GM12878 (cell line): ENCODE results near the gene COX6A1. TPM values are rescaled to one million over a fixed set of nuclear protein-coding genes. Genes with fewer than 3 reads are reported as not detected.
A peak's percentile ranks its signal among the peaks of the same experiment; 100 is the strongest.

ENCODE experiments used
- BCLAF1 ChIP-seq: fragments of 450-650 bp; IDR thresholded peaks from 2 replicates; pipeline ENCODE4 v1.6.1; 2017; ENCODE audit warnings: antibody characterized with exemption, mild to moderate bottlenecking, moderate library complexity
- PKNOX1 ChIP-seq: fragments of 450-650 bp; IDR thresholded peaks from 2 replicates; pipeline ENCODE4 v1.6.1; 2016; ENCODE audit warnings: mild to moderate bottlenecking
- RELA ChIP-seq: fragments of 450-650 bp; IDR thresholded peaks from 2 replicates; pipeline ENCODE4 v1.8.0; 2014; ENCODE audit warnings: borderline replicate concordance; ENCODE audit not compliant: partially characterized antibody
- REST ChIP-seq: IDR thresholded peaks from 2 replicates; pipeline ENCODE4 v1.6.1; 2012; ENCODE audit warnings: mild to moderate bottlenecking, low read depth, low read length
- SRF ChIP-seq, 2 experiments: IDR thresholded peaks; 2 replicates each; pipeline ENCODE4 v1.6.1; 2011; ENCODE audit warnings: low read depth in 2 of 2, low read length in 2 of 2, mild to moderate bottlenecking in 1 of 2, moderate library complexity in 1 of 2
- polyA plus RNA-seq, 11 experiments: library from polyadenylated mRNA; depleted of rRNA in 4 of 11; unstranded in 6 of 11; stranded (reverse) in 5 of 11; fragments of >200 nt; fragmentation: Nextera tagmentation in 4 of 11; fragmentation: Illumina TruSeq in 1 of 11; extraction: Ambion mirVana in 4 of 11; extraction: Trizol in 1 of 11; gene quantifications; 1 replicate in 1 of 11; 2 replicates in 10 of 11; pipeline versions ENCODE4 v1.2.1 to v1.2.3, GENCODE V29; 2011 to 2016; ENCODE audit warnings: inconsistent platforms in 2 of 11, missing spikeins in 2 of 11, low read depth in 1 of 11
- total RNA-seq, 4 experiments: library from RNA; depleted of rRNA in 3 of 4; stranded (reverse); fragments of >200 nt in 3 of 4; fragmentation: Illumina TruSeq in 1 of 4; extraction: Trizol in 1 of 4; gene quantifications; 2 replicates each; pipeline versions ENCODE4 v1.2.1 to v1.2.3, GENCODE V29; 2013 to 2021

COX6A1 gene
- total and polyA plus RNA-seq, 10 of the 15 experiments (the other 5 are each of a cell fraction or from before 2014, with no cell fraction given): 408 to 2,723 (median 1,019) TPM

- no peak for TF ChIP-seq REST
- TF ChIP-seq BCLAF1: no peak
- peak; percentile 86 to 93 for TF ChIP-seq SRF (IDR thresholded peaks at IDR 0.05; ENCODE audit: low read depth in 2 of 2, low read length in 2 of 2)
- TF ChIP-seq RELA: peak; percentile 34
- TF ChIP-seq PKNOX1: peak; percentile 79
Observed at GRCh38 chr12:120437735-120438494, at the start of gene COX6A1 (continued).
